NCI-H146 treated with DMSO at 0.1 percent for 48 hours (cell line): Measurements from ENCODE around the gene ADGRB3.
"Not testable (repeated sequence)": the region's sequence is repeated elsewhere in the genome, so short reads cannot be mapped to it uniquely, and the experiment has no call there.

Experiments
- DNase-seq: peaks from one replicate; lab custom pipeline; 2025; ENCODE audit not compliant: unreplicated experiment; lab: John Stamatoyannopoulos, UW

ADGRB3 gene

GRCh38 chr6:68642977-68643376 lies 7.9 kb downstream of the ADGRB3 start:
- DNase-seq, result no peak

- DNase-seq, result no peak
Observed at GRCh38 chr6:68649669-68650068, 14.6 kb downstream of the ADGRB3 start.

GRCh38 chr6:68650142-68650541 lies 15.1 kb downstream of the ADGRB3 start:
- no peak for DNase-seq

GRCh38 chr6:68651011-68651985 lies 16.2 kb downstream of the ADGRB3 start:
- DNase-seq, result no peak

GRCh38 chr6:68652117-68652536 lies 17.0 kb downstream of the ADGRB3 start:
- DNase-seq, result no peak

GRCh38 chr6:68653074-68653705 lies 18.1 kb downstream of the ADGRB3 start:
- no peak for DNase-seq

- DNase-seq, result no peak
Observed at GRCh38 chr6:68653706-68654089, 18.6 kb downstream of the ADGRB3 start.

GRCh38 chr6:68654134-68654533 lies 19.1 kb downstream of the ADGRB3 start:
- DNase-seq, result no peak

- no peak for DNase-seq
Observed at GRCh38 chr6:68655028-68655427, 19.9 kb downstream of the ADGRB3 start.

GRCh38 chr6:68657374-68658139 lies 22.5 kb downstream of the ADGRB3 start:
- DNase-seq, result no peak

GRCh38 chr6:68658338-68658737 lies 23.3 kb downstream of the ADGRB3 start:
- no peak for DNase-seq

GRCh38 chr6:68673255-68673654 lies 38.2 kb downstream of the ADGRB3 start:
- DNase-seq, result no peak

GRCh38 chr6:68675548-68675947 lies 40.5 kb downstream of the ADGRB3 start:
- no peak for DNase-seq

GRCh38 chr6:68676094-68676493 lies 41.0 kb downstream of the ADGRB3 start:
- not testable (repeated sequence) for DNase-seq

GRCh38 chr6:68677058-68677457 lies 42.0 kb downstream of the ADGRB3 start:
- no peak for DNase-seq

- no peak for DNase-seq
Observed at GRCh38 chr6:68679399-68679798, 44.3 kb downstream of the ADGRB3 start.

GRCh38 chr6:68680264-68680663 lies 45.2 kb downstream of the ADGRB3 start:
- no peak for DNase-seq

GRCh38 chr6:68689910-68690309 lies 54.8 kb downstream of the ADGRB3 start:
- no peak for DNase-seq

- no peak for DNase-seq
Observed at GRCh38 chr6:68691120-68691519, 56.0 kb downstream of the ADGRB3 start.

- no peak for DNase-seq
Observed at GRCh38 chr6:68693271-68693670, 58.2 kb downstream of the ADGRB3 start.

- no peak for DNase-seq
Observed at GRCh38 chr6:68695403-68695802, 60.3 kb downstream of the ADGRB3 start.

- no peak for DNase-seq
Observed at GRCh38 chr6:68695838-68696237, 60.8 kb downstream of the ADGRB3 start.
